ENCODE measurements around the gene ALAS1.
A peak's percentile ranks its signal among the peaks of the same experiment; 100 is the strongest.

The ALAS1 gene

GRCh38 chr3:52185837-52186236 is 12.1 kb upstream of the ALAS1 start:
- no peak for DNase-seq (ENCODE audit: extremely low read depth, low read depth)
- TF ChIP-seq CTCF (IDR thresholded peaks at IDR 0.05; ENCODE audit: low read depth, low read length), result no peak

- DNase-seq (ENCODE audit: extremely low read depth, low read depth), result no peak
- TF ChIP-seq CTCF (IDR thresholded peaks at IDR 0.05; ENCODE audit: low read depth, low read length), result no peak
These were observed 11.2 kb upstream of the ALAS1 start for GRCh38 chr3:52186729-52187128.

GRCh38 chr3:52188556-52188955 is 9.4 kb upstream of the ALAS1 start:
- DNase-seq (ENCODE audit: extremely low read depth, low read depth), result no peak
- TF ChIP-seq CTCF (IDR thresholded peaks at IDR 0.05; ENCODE audit: low read depth, low read length), result no peak

- DNase-seq (ENCODE audit: extremely low read depth, low read depth), result peak; percentile 39
- TF ChIP-seq CTCF (IDR thresholded peaks at IDR 0.05; ENCODE audit: low read depth, low read length), result no peak
These were observed 7.5 kb upstream of the ALAS1 start for GRCh38 chr3:52190294-52191074.

GRCh38 chr3:52191663-52192062 is 6.3 kb upstream of the ALAS1 start:
- TF ChIP-seq CTCF (IDR thresholded peaks at IDR 0.05; ENCODE audit: low read depth, low read length), result no peak
- DNase-seq (ENCODE audit: extremely low read depth, low read depth), result no peak

- no peak for DNase-seq (ENCODE audit: extremely low read depth, low read depth)
- no peak for TF ChIP-seq CTCF (IDR thresholded peaks at IDR 0.05; ENCODE audit: low read depth, low read length)
These were observed 4.9 kb upstream of the ALAS1 start for GRCh38 chr3:52193065-52193464.

- TF ChIP-seq CTCF (IDR thresholded peaks at IDR 0.05; ENCODE audit: low read depth, low read length), result no peak
- DNase-seq (ENCODE audit: extremely low read depth, low read depth), result no peak
These were observed 3.3 kb upstream of the ALAS1 start for GRCh38 chr3:52194485-52195290.

All from AG09319 (cell line).